ENCODE measurements around the gene CSH1.
A peak's percentile ranks its signal among the peaks of the same experiment; 100 is the strongest.
"Not testable (repeated sequence)": the region's sequence is repeated elsewhere in the genome, so short reads cannot be mapped to it uniquely, and the experiment has no call there.

CSH1 gene

GRCh38 chr17:63869491-63870291 is 26.7 kb downstream of the CSH1 start:
- DNase-seq (ENCODE audit: low read depth in 2 of 2), result not testable (repeated sequence)

GRCh38 chr17:63866625-63867024 is 29.7 kb downstream of the CSH1 start:
- DNase-seq (ENCODE audit: low read depth in 2 of 2), result not testable (repeated sequence)

GRCh38 chr17:63859257-63859656 is 37.1 kb downstream of the CSH1 start:
- DNase-seq (ENCODE audit: low read depth in 2 of 2), result no peak

- DNase-seq (ENCODE audit: low read depth in 2 of 2), result not testable (repeated sequence)
These were observed 39.9 kb downstream of the CSH1 start for GRCh38 chr17:63856425-63856824.

GRCh38 chr17:63855185-63855584 is 41.2 kb downstream of the CSH1 start:
- DNase-seq (ENCODE audit: low read depth in 2 of 2), result no peak

- no peak for DNase-seq (ENCODE audit: low read depth in 2 of 2)
These were observed 41.7 kb downstream of the CSH1 start for GRCh38 chr17:63854709-63855108.

GRCh38 chr17:63853260-63853659 is 43.1 kb downstream of the CSH1 start:
- DNase-seq (ENCODE audit: low read depth in 2 of 2), result no peak

- DNase-seq (ENCODE audit: low read depth in 2 of 2), result no peak
These were observed 46.0 kb downstream of the CSH1 start for GRCh38 chr17:63850401-63850800.

GRCh38 chr17:63848834-63849689 is 47.3 kb downstream of the CSH1 start:
- DNase-seq (ENCODE audit: low read depth in 2 of 2), result peak; percentile 96 to 97

GRCh38 chr17:63847525-63848249 is 48.7 kb downstream of the CSH1 start:
- no peak for DNase-seq (ENCODE audit: low read depth in 2 of 2)

- DNase-seq (ENCODE audit: low read depth in 2 of 2), result no peak
These were observed 50.9 kb downstream of the CSH1 start for GRCh38 chr17:63845509-63845908.
